Liver (tissue), 9 donors: ENCODE results near the gene OGG1. TPM values are rescaled to one million over a fixed set of nuclear protein-coding genes. Genes with fewer than 3 reads are reported as not detected.

Experiments
- DNase-seq: peaks from one replicate; pipeline ENCODE4 v3.0.0-alpha.2; 2017; ENCODE audit warnings: low spot score
- H3K27ac ChIP-seq, 2 donors: one replicate each; pipeline ENCODE4 v1.7.0; 2013; ENCODE audit warnings: inconsistent platforms in 2 of 2, low read length in 2 of 2, control low read depth in 1 of 2, low read depth in 1 of 2, mild to moderate bottlenecking in 1 of 2
- H3K27me3 ChIP-seq, 4 donors: one replicate each; pipeline versions ENCODE4 v1.6.1 to v1.7.0; 2013; ENCODE audit warnings: low read length in 3 of 4, inconsistent platforms in 1 of 4, mild to moderate bottlenecking in 1 of 4, moderate library complexity in 1 of 4; ENCODE audit not compliant: control insufficient read depth in 4 of 4, insufficient read depth in 4 of 4
- H3K36me3 ChIP-seq, 4 donors: one replicate each; pipeline versions ENCODE4 v1.6.1 to v1.7.0; 2013; ENCODE audit warnings: low read length in 3 of 4, mild to moderate bottlenecking in 3 of 4, low read depth in 1 of 4, moderate library complexity in 1 of 4; ENCODE audit not compliant: control insufficient read depth in 4 of 4, insufficient read depth in 3 of 4
- H3K4me1 ChIP-seq, 4 donors: one replicate each; pipeline versions ENCODE4 v1.6.1 to v1.7.0; 2013; ENCODE audit warnings: low read length in 3 of 4, mild to moderate bottlenecking in 3 of 4, moderate library complexity in 1 of 4; ENCODE audit not compliant: control insufficient read depth in 4 of 4, insufficient read depth in 4 of 4
- H3K4me3 ChIP-seq, 3 donors: one replicate each; pipeline versions ENCODE4 v1.6.1 to v1.7.0; 2013; ENCODE audit warnings: low read length in 3 of 3, control low read depth in 1 of 3, low read depth in 1 of 3, mild to moderate bottlenecking in 1 of 3
- H3K9ac ChIP-seq, 2 donors: one replicate each; pipeline ENCODE4 v1.7.0; 2013; ENCODE audit warnings: low read length in 2 of 2, mild to moderate bottlenecking in 2 of 2, moderate library complexity in 2 of 2, control low read depth in 1 of 2, low read depth in 1 of 2
- H3K9me3 ChIP-seq, 4 donors: one replicate each; pipeline versions ENCODE4 v1.6.1 to v1.7.0; 2013; ENCODE audit warnings: low read length in 3 of 4; ENCODE audit not compliant: control insufficient read depth in 4 of 4
- ATF3 ChIP-seq: IDR thresholded peaks from 2 replicates; pipeline ENCODE4 v1.6.1; 2016; ENCODE audit warnings: antibody characterized with exemption
- CTCF ChIP-seq: fragments of 150-350 bp; IDR thresholded peaks from 2 replicates; pipeline ENCODE4 v1.5.1; 2017; ENCODE audit warnings: improper control_type of control experiment, low read depth, low read length; ENCODE audit not compliant: missing input control
- EGR1 ChIP-seq, 2 donors: IDR thresholded peaks; 2 replicates each; pipeline ENCODE4 v1.6.1; 2016 to 2018; ENCODE audit warnings: antibody characterized with exemption in 2 of 2, low read depth in 2 of 2
- FOXA1 ChIP-seq: IDR thresholded peaks from 2 replicates; pipeline ENCODE4 v1.6.1; 2016; ENCODE audit warnings: antibody characterized with exemption
- GABPA ChIP-seq, 2 donors: IDR thresholded peaks in 1 of 2; conservative IDR thresholded peaks in 1 of 2; 2 replicates each; pipeline ENCODE4 v1.6.1; 2016; ENCODE audit warnings: antibody characterized with exemption in 2 of 2, mild to moderate bottlenecking in 1 of 2, moderate library complexity in 1 of 2
- HNF4G ChIP-seq: IDR thresholded peaks from 2 replicates; pipeline ENCODE4 v1.6.1; 2016; ENCODE audit warnings: antibody characterized with exemption
- JUND ChIP-seq, 2 donors: IDR thresholded peaks; 2 replicates each; pipeline ENCODE4 v1.6.1; 2016; ENCODE audit warnings: antibody characterized with exemption in 2 of 2
- MAX ChIP-seq: IDR thresholded peaks from 2 replicates; pipeline ENCODE4 v1.6.1; 2016; ENCODE audit warnings: antibody characterized with exemption
- NR2F2 ChIP-seq: IDR thresholded peaks from 2 replicates; pipeline ENCODE4 v1.6.1; 2016; ENCODE audit warnings: antibody characterized with exemption
- RAD21 ChIP-seq, 2 donors: IDR thresholded peaks; 2 replicates each; pipeline ENCODE4 v1.6.1; 2016; ENCODE audit warnings: antibody characterized with exemption in 2 of 2, mild to moderate bottlenecking in 2 of 2
- REST ChIP-seq: IDR thresholded peaks from 2 replicates; pipeline ENCODE4 v1.6.1; 2016; ENCODE audit warnings: antibody characterized with exemption, mild to moderate bottlenecking
- RXRA ChIP-seq, 2 donors: IDR thresholded peaks; 2 replicates each; pipeline ENCODE4 v1.6.1; 2017 to 2018; ENCODE audit warnings: antibody characterized with exemption in 2 of 2, mild to moderate bottlenecking in 1 of 2
- SP1 ChIP-seq: IDR thresholded peaks from 2 replicates; pipeline ENCODE4 v1.6.1; 2018; ENCODE audit warnings: antibody characterized with exemption, mild to moderate bottlenecking
- TAF1 ChIP-seq: conservative IDR thresholded peaks from 2 replicates; pipeline ENCODE4 v1.6.1; 2016; ENCODE audit warnings: antibody characterized with exemption, mild to moderate bottlenecking
- ZBTB33 ChIP-seq: IDR thresholded peaks from 2 replicates; pipeline ENCODE4 v1.6.1; 2016; ENCODE audit warnings: antibody characterized with exemption
- WGBS: extraction: QIAGEN DNeasy Blood & Tissue Kit; methylation state at CpG from one replicate; pipeline ENCODE4 v1.1.7; 2013; 5-methylcytosine and 5-hydroxymethylcytosine counted together
- polyA plus RNA-seq, 2 donors: library from polyadenylated mRNA; stranded (reverse) in 1 of 2; unstranded in 1 of 2; fragments of 200-250 nt in 1 of 2; fragments of >200 nt in 1 of 2; fragmentation: Nextera tagmentation in 1 of 2; extraction: Ambion mirVana in 1 of 2; gene quantifications; one replicate each; pipeline versions ENCODE4 v1.2.1 to v1.2.3, GENCODE V29; 2013 to 2015
- total RNA-seq, 2 donors: library from RNA; depleted of rRNA; stranded (reverse); fragments of >200 nt; gene quantifications; one replicate each; pipeline ENCODE4 v1.2.3, GENCODE V29; 2014
- donor health status: healthy.
- donor health status: healthy.
- donor health status: healthy.
- donor health status: healthy.
- donor health status: healthy.

OGG1 gene
- total and polyA plus RNA-seq, 4 donors, result 8.9 to 19.8 (median 10.0) TPM

GRCh38 chr3:9743548-9743947, 6.2 kb upstream of the OGG1 start (continued):
- TF ChIP-seq SP1, result no peak
- no peak for TF ChIP-seq NR2F2

- Histone ChIP-seq H3K9ac (no peak overlapping the region), H3K27ac (no peak overlapping the region), H3K27me3 (no peaks in the 10 kb centered on the region), H3K4me1 (peaks cover 0 to 3% (median 2%) of the 10 kb centered on the region in 4 donors), H3K36me3 (peaks cover 30 to 88% (median 74%) of the 10 kb centered on the region in 4 donors), H3K4me3 (no peak overlapping the region), H3K9me3 (no peaks in the 10 kb centered on the region)
- WGBS, result 97% methylated on average over 13 of the region's 13 CpGs
- no peak for DNase-seq
- TF ChIP-seq FOXA1 (no peak), ZBTB33 (no peak), CTCF (no peak), REST (no peak), ATF3 (no peak), MAX (no peak)
Measured at GRCh38 chr3:9744162-9744561, 5.6 kb upstream of the OGG1 start.

- Histone ChIP-seq H3K36me3 (peaks cover 24 to 74% (median 60%) of the 10 kb centered on the region in 4 donors), H3K9ac (no peak overlapping the region), H3K4me1 (peaks cover 2 to 12% (median 9%) of the 10 kb centered on the region in 4 donors), H3K4me3 (no peak overlapping the region), H3K9me3 (no peaks in the 10 kb centered on the region), H3K27ac (no peak overlapping the region), H3K27me3 (no peaks in the 10 kb centered on the region)
- TF ChIP-seq JUND (IDR thresholded peaks at IDR 0.05) (no peak), GABPA (IDR thresholded peaks at IDR 0.05 in 1 of 2, conservative IDR thresholded peaks at IDR 0.05 in 1 of 2) (no peak), RXRA (IDR thresholded peaks at IDR 0.05) (no peak), MAX (no peak), TAF1 (no peak), HNF4G (no peak), RAD21 (IDR thresholded peaks at IDR 0.05) (no peak), EGR1 (IDR thresholded peaks at IDR 0.05; ENCODE audit: low read depth in 2 of 2) (no peak), REST (no peak)
- 95% methylated on average over 12 of the region's 12 CpGs for WGBS
- DNase-seq, result no peak
Measured at GRCh38 chr3:9745521-9745920, 4.2 kb upstream of the OGG1 start.
